AG09309 (cell line): Measurements from ENCODE around the gene FAM209A.
"Not testable (repeated sequence)": the region's sequence is repeated elsewhere in the genome, so short reads cannot be mapped to it uniquely, and the experiment has no call there.

Experiments used
- DNase-seq: peaks from one replicate; pipeline ENCODE4 v3.0.0-alpha.2; 2010; ENCODE audit warnings: low read depth
- H3K4me3 ChIP-seq: 2 replicates; pipeline ENCODE4 v1.5.1; 2011; ENCODE audit warnings: mild to moderate bottlenecking, low read depth, low read length, moderate library complexity; ENCODE audit not compliant: control insufficient read depth
- TF ChIP-seq, protein P1 (sequence below): IDR thresholded peaks from 2 replicates; pipeline ENCODE4 v1.5.1; 2011; ENCODE audit warnings: mild to moderate bottlenecking, low read depth, low read length, inconsistent platforms; ENCODE audit not compliant: insufficient read depth, control insufficient read depth; ENCODE audit errors: missing control alignments

The FAM209A gene

DNA sequence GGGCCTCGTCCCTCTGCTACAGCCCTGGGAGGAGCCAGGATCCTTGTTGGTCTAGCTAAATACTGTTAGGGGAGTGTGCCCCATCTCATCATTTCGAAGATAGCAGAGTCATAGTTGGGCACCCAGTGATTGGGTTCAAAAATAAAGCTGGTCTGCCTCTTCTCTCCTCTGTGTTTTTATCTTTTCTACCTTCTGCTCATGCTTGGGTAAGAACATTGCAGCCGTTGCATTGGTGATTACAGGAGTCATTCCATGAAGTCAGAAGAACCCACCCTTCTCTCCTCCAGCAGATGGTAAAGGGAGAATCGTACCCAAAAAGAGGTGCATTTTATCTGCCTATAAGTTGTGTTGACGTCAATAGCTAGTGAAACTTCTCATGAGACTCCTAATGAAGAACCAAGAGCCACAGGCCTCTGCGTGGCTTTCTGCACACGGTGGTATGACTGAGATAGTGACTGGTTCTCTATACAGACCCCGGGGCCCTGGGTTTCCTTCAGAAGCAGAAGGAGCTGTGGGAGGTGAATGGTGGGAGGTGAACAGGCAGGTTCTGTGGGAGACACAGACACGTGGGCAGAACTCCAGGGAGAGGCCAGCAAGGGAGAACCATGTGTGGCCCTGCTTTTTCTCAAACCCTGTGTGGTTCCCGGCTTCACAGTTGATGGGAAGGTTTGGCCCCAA, 5.7 kb upstream of the FAM209A start:
- TF ChIP-seq, protein P1, sequence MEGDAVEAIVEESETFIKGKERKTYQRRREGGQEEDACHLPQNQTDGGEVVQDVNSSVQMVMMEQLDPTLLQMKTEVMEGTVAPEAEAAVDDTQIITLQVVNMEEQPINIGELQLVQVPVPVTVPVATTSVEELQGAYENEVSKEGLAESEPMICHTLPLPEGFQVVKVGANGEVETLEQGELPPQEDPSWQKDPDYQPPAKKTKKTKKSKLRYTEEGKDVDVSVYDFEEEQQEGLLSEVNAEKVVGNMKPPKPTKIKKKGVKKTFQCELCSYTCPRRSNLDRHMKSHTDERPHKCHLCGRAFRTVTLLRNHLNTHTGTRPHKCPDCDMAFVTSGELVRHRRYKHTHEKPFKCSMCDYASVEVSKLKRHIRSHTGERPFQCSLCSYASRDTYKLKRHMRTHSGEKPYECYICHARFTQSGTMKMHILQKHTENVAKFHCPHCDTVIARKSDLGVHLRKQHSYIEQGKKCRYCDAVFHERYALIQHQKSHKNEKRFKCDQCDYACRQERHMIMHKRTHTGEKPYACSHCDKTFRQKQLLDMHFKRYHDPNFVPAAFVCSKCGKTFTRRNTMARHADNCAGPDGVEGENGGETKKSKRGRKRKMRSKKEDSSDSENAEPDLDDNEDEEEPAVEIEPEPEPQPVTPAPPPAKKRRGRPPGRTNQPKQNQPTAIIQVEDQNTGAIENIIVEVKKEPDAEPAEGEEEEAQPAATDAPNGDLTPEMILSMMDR, result no peak
- no peak overlapping the region for H3K4me3 ChIP-seq
- DNase-seq, result no peak

DNA sequence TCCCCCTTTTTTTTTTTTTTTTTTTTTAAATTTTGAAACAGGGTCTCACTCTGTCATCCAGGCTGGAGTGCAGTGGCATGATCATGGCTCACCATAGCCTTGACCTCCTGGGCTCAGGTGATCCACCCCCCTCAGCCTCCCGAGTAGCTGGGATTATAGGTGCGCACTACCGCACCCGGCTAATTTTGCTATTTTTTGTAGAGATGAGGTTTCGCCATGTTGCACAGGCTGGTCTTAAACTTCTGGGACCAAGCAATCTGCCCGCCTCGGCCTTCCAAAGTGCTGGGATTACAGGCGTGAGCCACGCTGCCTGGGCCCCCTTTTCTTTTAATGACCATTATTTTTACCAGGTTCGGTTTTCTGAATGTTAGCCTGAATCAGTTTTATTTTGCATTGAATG, 5.0 kb upstream of the FAM209A start:
- no peak for DNase-seq
- H3K4me3 ChIP-seq, result no peak overlapping the region
- TF ChIP-seq, protein P1, result no peak

DNA sequence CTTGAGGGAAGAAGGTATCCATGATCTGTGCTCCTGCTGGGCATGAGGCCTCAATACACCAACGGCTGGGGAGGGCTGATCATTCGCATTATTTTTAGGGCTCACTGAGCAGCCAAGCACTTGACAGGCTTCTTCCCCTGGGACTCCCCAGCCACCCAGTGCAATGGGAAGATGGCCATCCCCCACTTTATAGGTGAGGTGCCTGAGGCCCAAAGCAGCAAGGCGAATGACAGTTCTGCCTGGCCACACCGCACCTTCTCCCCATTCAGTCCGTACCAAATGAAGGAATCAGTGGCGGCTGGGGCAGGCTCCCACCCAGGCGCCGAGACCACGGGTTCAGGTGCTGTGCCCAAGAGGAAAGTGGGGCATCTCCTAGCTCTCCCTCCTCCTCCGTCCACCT, 4.4 kb upstream of the FAM209A start:
- DNase-seq, result no peak
- TF ChIP-seq, protein P1, result no peak
- no peak overlapping the region for H3K4me3 ChIP-seq

DNA sequence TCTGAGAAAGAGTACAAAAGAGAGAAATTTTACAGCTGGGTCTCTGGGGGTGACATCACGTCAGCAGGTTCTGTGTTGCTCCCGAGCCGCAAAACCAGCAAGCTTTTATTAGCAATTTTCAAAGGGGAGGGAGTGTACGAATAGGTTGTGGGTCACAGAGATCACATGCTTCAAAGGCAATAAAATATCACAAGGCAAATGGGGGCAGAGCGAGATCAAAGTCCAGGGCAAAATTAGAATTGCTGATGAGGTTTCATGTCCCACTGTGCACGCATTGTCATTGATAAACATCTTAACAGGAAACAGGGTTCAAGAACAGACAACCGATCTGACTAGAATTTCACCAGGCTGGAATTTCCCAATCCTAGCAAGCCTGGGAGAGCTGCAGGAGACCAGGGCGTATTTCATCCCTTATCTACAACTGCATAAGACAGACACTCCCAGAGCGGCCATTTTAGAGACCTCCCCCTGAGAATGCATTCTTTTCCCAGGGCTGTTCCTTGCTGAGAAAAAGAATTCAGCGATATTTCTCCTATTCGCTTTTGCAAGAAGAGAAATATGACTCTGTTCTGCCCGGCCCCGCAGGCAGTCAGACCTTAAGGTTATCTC, 3.7 kb upstream of the FAM209A start:
- not testable (repeated sequence) for DNase-seq, H3K4me3 ChIP-seq

DNA sequence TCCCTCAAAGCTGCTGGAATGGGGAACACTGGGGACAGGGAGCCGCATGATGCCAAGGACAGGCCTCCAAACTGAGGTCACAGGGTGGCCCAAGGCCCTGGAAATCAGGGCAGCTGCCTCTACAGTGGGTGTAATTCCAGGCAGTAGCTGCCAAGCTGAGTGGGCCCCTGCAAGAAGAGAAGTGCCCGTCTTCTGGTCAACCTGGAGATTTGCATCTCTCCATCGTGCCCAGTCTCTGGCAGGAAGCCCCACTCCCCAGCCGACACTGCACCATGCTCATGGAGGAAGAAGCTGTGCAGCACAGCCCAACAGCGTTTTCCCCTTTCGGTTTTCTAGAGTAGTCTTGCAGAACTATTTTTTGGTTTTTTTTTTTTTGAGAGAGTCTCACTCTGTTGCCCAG, 2.2 kb upstream of the FAM209A start:
- no peak for DNase-seq
- TF ChIP-seq, protein P1, result no peak
- no peak overlapping the region for H3K4me3 ChIP-seq

DNA sequence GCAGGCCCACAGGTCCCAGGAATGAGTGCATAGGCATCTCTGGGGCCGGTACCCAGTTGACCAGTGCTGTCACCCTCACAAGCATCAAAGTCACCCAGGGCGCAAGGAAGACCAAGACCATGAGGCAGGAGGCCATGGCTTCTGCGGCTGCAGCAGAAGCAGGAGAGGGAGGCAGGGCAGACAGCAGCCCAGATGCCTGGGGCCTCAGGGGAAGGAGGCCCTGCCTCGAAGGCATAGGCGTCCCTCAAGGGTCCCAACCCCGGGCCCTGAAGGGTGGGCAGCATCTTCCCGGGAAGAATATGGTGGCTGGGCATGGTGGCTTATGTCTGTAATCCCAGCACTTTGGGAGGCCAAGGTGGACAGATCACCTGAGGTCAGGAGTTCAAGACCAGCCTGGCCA, 3.0 kb downstream of the FAM209A start:
- no peak for DNase-seq
- TF ChIP-seq, protein P1, result no peak
- H3K4me3 ChIP-seq, result no peak overlapping the region

DNA sequence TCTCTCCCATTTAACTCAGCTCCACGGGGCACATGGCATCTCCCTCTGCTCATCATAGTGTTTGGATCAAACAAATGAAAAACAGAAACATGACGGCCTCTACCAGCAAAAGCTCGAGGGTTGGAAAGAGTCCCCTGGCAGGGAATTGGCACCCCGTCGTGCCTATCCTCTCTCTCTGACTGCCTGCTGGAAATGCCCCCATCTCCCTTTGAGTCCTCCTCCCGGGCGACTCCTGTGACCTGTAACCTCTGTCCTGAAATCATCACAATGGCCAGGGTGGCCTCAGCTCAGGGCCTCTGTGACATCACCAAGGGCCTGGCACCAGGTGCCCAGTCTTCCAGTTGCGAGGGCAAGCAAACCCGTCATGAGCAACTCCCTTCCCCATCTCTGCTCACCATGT, 8.4 kb downstream of the FAM209A start, which contains the start of gene FAM209B:
FAM209B (plus strand) TSS at position 301 of the 400 bp plus-strand sequence; CDS start at position 397, 96 bp downstream.
- not testable (repeated sequence) for DNase-seq, H3K4me3 ChIP-seq
